Astrocyte (in vitro differentiated cells and primary cell): Measurements from ENCODE around the gene MUC21.

Source experiments
- CTCF ChIP-seq: IDR thresholded peaks from 2 replicates; pipeline ENCODE4 v1.5.1; 2011; ENCODE audit warnings: low read depth, mild to moderate bottlenecking, inconsistent platforms, low read length, moderate library complexity; ENCODE audit not compliant: insufficient read depth
- EZH2 ChIP-seq: IDR thresholded peaks from 2 replicates; pipeline ENCODE4 v1.6.1; 2012; ENCODE audit warnings: mild to moderate bottlenecking, low read length, inconsistent platforms; ENCODE audit not compliant: insufficient read depth

DNA sequence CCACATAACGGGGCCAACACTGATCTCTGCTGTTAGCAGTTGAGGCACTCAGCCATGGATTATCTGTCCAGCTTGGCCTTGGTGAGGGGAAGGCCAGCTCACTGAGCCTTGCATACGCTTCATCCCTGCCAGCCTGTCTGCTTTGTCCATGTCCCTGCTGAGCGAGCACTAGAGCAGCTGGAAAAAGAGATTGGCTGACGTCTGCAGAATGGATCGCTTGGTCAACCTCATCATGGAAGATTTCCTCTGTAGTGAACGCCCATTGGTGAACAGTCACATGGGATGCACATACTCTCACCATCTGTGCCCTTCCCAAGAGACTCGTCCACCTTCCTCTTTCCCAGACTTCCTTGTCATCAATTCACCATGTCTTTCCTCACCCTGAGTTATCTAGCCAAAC lies 53.7 kb downstream of the MUC21 start:
- no peak for TF ChIP-seq CTCF
- no peak for TF ChIP-seq EZH2
